GM23338 (cell line): Measurements from ENCODE around the gene PDE3B. TPM values are rescaled to one million over a fixed set of nuclear protein-coding genes. Genes with fewer than 3 reads are reported as not detected.

Source experiments
- ATAC-seq: fragments of 200-7000 bp; cut with Tn5 transposase; 3 replicates; pipeline ENCODE4 v1.9.1; 2020
- DNase-seq: peaks from one replicate; pipeline ENCODE4 v3.0.0-alpha.2; 2015; ENCODE audit warnings: low spot score
- H2AFZ ChIP-seq: fragments of 200-600 bp; sonication (generic); 2 replicates; pipeline ENCODE4 v1.8.0; 2016; ENCODE audit warnings: antibody characterized with exemption, mild to moderate bottlenecking, moderate library complexity
- H3F3A ChIP-seq: fragments of 200-600 bp; sonication (generic); replicated peaks from 2 replicates; pipeline ENCODE4 v1.8.0; 2017; ENCODE audit warnings: antibody characterized with exemption, mixed run types, low read depth
- H3K27ac ChIP-seq: fragments of 200-600 bp; sonication (generic); 2 replicates; pipeline ENCODE4 v1.6.1; 2016; ENCODE audit warnings: low read depth
- H3K27me3 ChIP-seq: fragments of 200-600 bp; sonication (generic); 2 replicates; pipeline ENCODE4 v1.8.0; 2016; ENCODE audit warnings: mild to moderate bottlenecking, mixed run types, moderate library complexity; ENCODE audit not compliant: insufficient read depth
- H3K36me3 ChIP-seq: fragments of 200-600 bp; sonication (generic); 2 replicates; pipeline ENCODE4 v1.8.0; 2016; ENCODE audit warnings: mild to moderate bottlenecking; ENCODE audit not compliant: insufficient read depth
- H3K4me1 ChIP-seq: fragments of 200-600 bp; sonication (generic); 2 replicates; pipeline ENCODE4 v1.8.0; 2016; ENCODE audit warnings: mild to moderate bottlenecking, moderate library complexity; ENCODE audit not compliant: insufficient read depth
- H3K4me2 ChIP-seq: fragments of 200-600 bp; sonication (generic); 2 replicates; pipeline ENCODE4 v1.7.1; 2017; ENCODE audit warnings: mixed run types
- H3K4me3 ChIP-seq: fragments of 200-600 bp; sonication (generic); 2 replicates; pipeline ENCODE4 v1.6.1; 2016; ENCODE audit warnings: mixed run types
- H3K79me2 ChIP-seq: fragments of 200-600 bp; sonication (generic); replicated peaks from 2 replicates; pipeline ENCODE4 v1.8.0; 2017; ENCODE audit warnings: mild to moderate bottlenecking; ENCODE audit not compliant: insufficient read depth
- H3K9me2 ChIP-seq: fragments of 200-600 bp; sonication (generic); 2 replicates; pipeline ENCODE4 v1.8.0; 2017; ENCODE audit not compliant: insufficient read depth
- H4K20me1 ChIP-seq: fragments of 200-600 bp; sonication (generic); replicated peaks from 2 replicates; pipeline ENCODE4 v1.8.0; 2017; ENCODE audit warnings: mild to moderate bottlenecking; ENCODE audit not compliant: insufficient read depth
- H3K27ac Mint-ChIP-seq: 2 replicates; pipeline ENCODE4 v1.8.0; 2020; ENCODE audit warnings: inconsistent platforms, mild to moderate bottlenecking, moderate library complexity, mixed read lengths
- H3K27me3 Mint-ChIP-seq: 3 replicates; pipeline ENCODE4 v1.8.0; 2022; ENCODE audit warnings: low read depth, mild to moderate bottlenecking, moderate library complexity, mixed read lengths, inconsistent platforms; ENCODE audit not compliant: insufficient read depth, poor library complexity
- H3K36me3 Mint-ChIP-seq: 3 replicates; pipeline ENCODE4 v1.8.0; 2021; ENCODE audit warnings: low read depth, mild to moderate bottlenecking, inconsistent platforms, moderate library complexity, mixed read lengths
- H3K4me1 Mint-ChIP-seq: 3 replicates; pipeline ENCODE4 v1.8.0; 2020; ENCODE audit warnings: mild to moderate bottlenecking, inconsistent platforms, mixed read lengths
- H3K4me3 Mint-ChIP-seq: 3 replicates; pipeline ENCODE4 v1.8.0; 2021; ENCODE audit warnings: moderate library complexity, mild to moderate bottlenecking, inconsistent platforms, mixed read lengths
- H3K9me3 Mint-ChIP-seq: 3 replicates; pipeline ENCODE4 v1.8.0; 2020; ENCODE audit warnings: moderate library complexity, mild to moderate bottlenecking, inconsistent platforms, mixed read lengths
- CREB1 ChIP-seq: fragments of 250-450 bp; sonication (Bioruptor Pico); IDR thresholded peaks from 2 replicates; pipeline ENCODE4 v1.5.0; 2020; ENCODE audit warnings: low read depth, mild to moderate bottlenecking, moderate library complexity
- EZH2 ChIP-seq: fragments of 200-600 bp; sonication (generic); IDR thresholded peaks from one replicate; pipeline ENCODE4 v1.8.0; 2017; ENCODE audit warnings: antibody characterized with exemption, mild to moderate bottlenecking, low read depth; ENCODE audit not compliant: unreplicated experiment
- EZH2phosphoT487 ChIP-seq: fragments of 200-600 bp; sonication (generic); IDR thresholded peaks from one replicate; pipeline ENCODE4 v1.8.1; 2018; ENCODE audit warnings: antibody characterized with exemption; ENCODE audit not compliant: unreplicated experiment
- JUNB ChIP-seq: IDR thresholded peaks from one replicate; pipeline ENCODE4 v1.6.1; 2016; ENCODE audit warnings: antibody characterized with exemption; ENCODE audit not compliant: unreplicated experiment
- NANOG ChIP-seq: IDR thresholded peaks from 2 replicates; pipeline ENCODE4 v1.6.1; 2016; ENCODE audit warnings: antibody characterized with exemption, borderline replicate concordance
- POLR2AphosphoS5 ChIP-seq: IDR thresholded peaks from 2 replicates; pipeline ENCODE4 v1.6.1; 2016; ENCODE audit warnings: antibody characterized with exemption, low read depth
- STAT1 ChIP-seq: IDR thresholded peaks from one replicate; pipeline ENCODE4 v1.6.1; 2016; ENCODE audit warnings: antibody characterized with exemption; ENCODE audit not compliant: unreplicated experiment
- ZNF114 ChIP-seq: fragments of 250-450 bp; sonication (Bioruptor Pico); IDR thresholded peaks from 2 replicates; pipeline ENCODE4 v1.5.0; 2020; ENCODE audit warnings: mild to moderate bottlenecking, moderate library complexity
- ZNF331 ChIP-seq: fragments of 250-450 bp; sonication (Bioruptor Pico); IDR thresholded peaks from 2 replicates; pipeline ENCODE4 v1.5.0; 2020; ENCODE audit warnings: low read depth, mild to moderate bottlenecking, moderate library complexity
- polyA plus RNA-seq: library from polyadenylated mRNA; unstranded; fragments of >200 nt; fragmentation: Nextera tagmentation; extraction: Ambion mirVana; gene quantifications from 2 replicates; pipeline ENCODE4 v1.2.1, GENCODE V29; 2016
- total RNA-seq: library from RNA; depleted of rRNA; stranded (reverse); fragments of >200 nt; shearing (Covaris generic); gene quantifications from 2 replicates; pipeline ENCODE4 v1.2.3, GENCODE V29; 2014
- TF ChIP-seq, protein P1 (sequence below): IDR thresholded peaks from 2 replicates; pipeline ENCODE4 v1.6.1; 2016; ENCODE audit warnings: antibody characterized with exemption
- TF ChIP-seq, protein P2 (sequence below): IDR thresholded peaks from one replicate; pipeline ENCODE4 v1.6.1; 2018; ENCODE audit warnings: antibody characterized with exemption; ENCODE audit not compliant: unreplicated experiment
- TF ChIP-seq, protein P3 (sequence below), 2 experiments: fragments of 200-600 bp in 1 of 2; sonication (generic) in 1 of 2; conservative IDR thresholded peaks; 2 replicates each; pipeline versions ENCODE4 v1.5.1 to v1.6.1; 2016 to 2017; ENCODE audit warnings: antibody characterized with exemption in 2 of 2, low read depth in 2 of 2, mild to moderate bottlenecking in 2 of 2, moderate library complexity in 1 of 2
- TF ChIP-seq, protein P4 (sequence below): fragments of 250-450 bp; sonication (Bioruptor Pico); IDR thresholded peaks from 2 replicates; pipeline ENCODE4 v1.5.0; 2020; ENCODE audit warnings: mild to moderate bottlenecking, moderate library complexity

The PDE3B gene
- total and polyA plus RNA-seq, 2 experiments from 2014 or later = 4.3 to 21.3 TPM

DNA sequence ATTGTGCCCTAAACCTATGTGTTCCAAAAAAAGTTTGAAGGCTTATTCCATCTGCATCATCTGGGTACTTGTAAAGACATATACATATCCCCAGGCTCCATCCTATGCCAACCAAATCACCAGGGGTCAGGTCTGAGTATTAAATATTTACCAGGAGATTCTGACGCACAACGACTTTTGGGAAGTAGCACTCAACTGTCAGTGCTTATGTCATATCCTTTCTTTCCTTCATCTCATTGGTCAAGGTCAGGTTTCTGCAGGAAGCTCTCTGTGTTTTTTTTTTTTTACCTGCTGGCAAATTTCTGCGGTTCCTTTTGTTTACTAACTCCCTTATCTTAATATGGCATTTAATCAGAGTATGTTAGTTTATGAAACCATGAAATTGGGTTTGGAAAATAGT, 270.9 kb downstream of the PDE3B start:
- Histone ChIP-seq H3K79me2 (no peaks in the 10 kb centered on the region), H3K4me3 (no peak overlapping the region), H3K4me2 (no peak overlapping the region), H3K36me3 (no peaks in the 10 kb centered on the region), H3F3A (no peaks in the 10 kb centered on the region), H3K27ac (no peak overlapping the region), H3K27me3 (no peaks in the 10 kb centered on the region), H4K20me1 (no peaks in the 10 kb centered on the region), H3K9me2 (no peaks in the 10 kb centered on the region), H3K4me1 (no peaks in the 10 kb centered on the region), H2AFZ (no peak overlapping the region)
- Mint-ChIP-seq H3K4me1 (no peaks in the 10 kb centered on the region), H3K9me3 (peaks cover 4% of the 10 kb centered on the region; the same call in 1 of the 3 replicates), H3K27ac (no peak overlapping the region), H3K27me3 (no peaks in the 10 kb centered on the region), H3K4me3 (no peak overlapping the region), H3K36me3 (peaks cover 6% of the 10 kb centered on the region; the same call in 2 of the 3 replicates)
- ATAC-seq (no peak), DNase-seq (no peak)
- TF ChIP-seq NANOG = no peak
- TF ChIP-seq, protein P1, sequence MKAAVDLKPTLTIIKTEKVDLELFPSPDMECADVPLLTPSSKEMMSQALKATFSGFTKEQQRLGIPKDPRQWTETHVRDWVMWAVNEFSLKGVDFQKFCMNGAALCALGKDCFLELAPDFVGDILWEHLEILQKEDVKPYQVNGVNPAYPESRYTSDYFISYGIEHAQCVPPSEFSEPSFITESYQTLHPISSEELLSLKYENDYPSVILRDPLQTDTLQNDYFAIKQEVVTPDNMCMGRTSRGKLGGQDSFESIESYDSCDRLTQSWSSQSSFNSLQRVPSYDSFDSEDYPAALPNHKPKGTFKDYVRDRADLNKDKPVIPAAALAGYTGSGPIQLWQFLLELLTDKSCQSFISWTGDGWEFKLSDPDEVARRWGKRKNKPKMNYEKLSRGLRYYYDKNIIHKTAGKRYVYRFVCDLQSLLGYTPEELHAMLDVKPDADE = no peak
- no peak for TF ChIP-seq JUNB
- no peak for TF ChIP-seq CREB1
- no peak for TF ChIP-seq ZNF331
- TF ChIP-seq POLR2AphosphoS5 = no peak
- no peak for TF ChIP-seq ZNF114
- no peak for TF ChIP-seq EZH2phosphoT487
- TF ChIP-seq, protein P2, sequence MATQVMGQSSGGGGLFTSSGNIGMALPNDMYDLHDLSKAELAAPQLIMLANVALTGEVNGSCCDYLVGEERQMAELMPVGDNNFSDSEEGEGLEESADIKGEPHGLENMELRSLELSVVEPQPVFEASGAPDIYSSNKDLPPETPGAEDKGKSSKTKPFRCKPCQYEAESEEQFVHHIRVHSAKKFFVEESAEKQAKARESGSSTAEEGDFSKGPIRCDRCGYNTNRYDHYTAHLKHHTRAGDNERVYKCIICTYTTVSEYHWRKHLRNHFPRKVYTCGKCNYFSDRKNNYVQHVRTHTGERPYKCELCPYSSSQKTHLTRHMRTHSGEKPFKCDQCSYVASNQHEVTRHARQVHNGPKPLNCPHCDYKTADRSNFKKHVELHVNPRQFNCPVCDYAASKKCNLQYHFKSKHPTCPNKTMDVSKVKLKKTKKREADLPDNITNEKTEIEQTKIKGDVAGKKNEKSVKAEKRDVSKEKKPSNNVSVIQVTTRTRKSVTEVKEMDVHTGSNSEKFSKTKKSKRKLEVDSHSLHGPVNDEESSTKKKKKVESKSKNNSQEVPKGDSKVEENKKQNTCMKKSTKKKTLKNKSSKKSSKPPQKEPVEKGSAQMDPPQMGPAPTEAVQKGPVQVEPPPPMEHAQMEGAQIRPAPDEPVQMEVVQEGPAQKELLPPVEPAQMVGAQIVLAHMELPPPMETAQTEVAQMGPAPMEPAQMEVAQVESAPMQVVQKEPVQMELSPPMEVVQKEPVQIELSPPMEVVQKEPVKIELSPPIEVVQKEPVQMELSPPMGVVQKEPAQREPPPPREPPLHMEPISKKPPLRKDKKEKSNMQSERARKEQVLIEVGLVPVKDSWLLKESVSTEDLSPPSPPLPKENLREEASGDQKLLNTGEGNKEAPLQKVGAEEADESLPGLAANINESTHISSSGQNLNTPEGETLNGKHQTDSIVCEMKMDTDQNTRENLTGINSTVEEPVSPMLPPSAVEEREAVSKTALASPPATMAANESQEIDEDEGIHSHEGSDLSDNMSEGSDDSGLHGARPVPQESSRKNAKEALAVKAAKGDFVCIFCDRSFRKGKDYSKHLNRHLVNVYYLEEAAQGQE = no peak
- TF ChIP-seq, protein P3, sequence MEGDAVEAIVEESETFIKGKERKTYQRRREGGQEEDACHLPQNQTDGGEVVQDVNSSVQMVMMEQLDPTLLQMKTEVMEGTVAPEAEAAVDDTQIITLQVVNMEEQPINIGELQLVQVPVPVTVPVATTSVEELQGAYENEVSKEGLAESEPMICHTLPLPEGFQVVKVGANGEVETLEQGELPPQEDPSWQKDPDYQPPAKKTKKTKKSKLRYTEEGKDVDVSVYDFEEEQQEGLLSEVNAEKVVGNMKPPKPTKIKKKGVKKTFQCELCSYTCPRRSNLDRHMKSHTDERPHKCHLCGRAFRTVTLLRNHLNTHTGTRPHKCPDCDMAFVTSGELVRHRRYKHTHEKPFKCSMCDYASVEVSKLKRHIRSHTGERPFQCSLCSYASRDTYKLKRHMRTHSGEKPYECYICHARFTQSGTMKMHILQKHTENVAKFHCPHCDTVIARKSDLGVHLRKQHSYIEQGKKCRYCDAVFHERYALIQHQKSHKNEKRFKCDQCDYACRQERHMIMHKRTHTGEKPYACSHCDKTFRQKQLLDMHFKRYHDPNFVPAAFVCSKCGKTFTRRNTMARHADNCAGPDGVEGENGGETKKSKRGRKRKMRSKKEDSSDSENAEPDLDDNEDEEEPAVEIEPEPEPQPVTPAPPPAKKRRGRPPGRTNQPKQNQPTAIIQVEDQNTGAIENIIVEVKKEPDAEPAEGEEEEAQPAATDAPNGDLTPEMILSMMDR (conservative IDR thresholded peaks at IDR 0.05; ENCODE audit: low read depth in 2 of 2) = no peak
- TF ChIP-seq EZH2 = no peak
- no peak for TF ChIP-seq STAT1
- TF ChIP-seq, protein P4, sequence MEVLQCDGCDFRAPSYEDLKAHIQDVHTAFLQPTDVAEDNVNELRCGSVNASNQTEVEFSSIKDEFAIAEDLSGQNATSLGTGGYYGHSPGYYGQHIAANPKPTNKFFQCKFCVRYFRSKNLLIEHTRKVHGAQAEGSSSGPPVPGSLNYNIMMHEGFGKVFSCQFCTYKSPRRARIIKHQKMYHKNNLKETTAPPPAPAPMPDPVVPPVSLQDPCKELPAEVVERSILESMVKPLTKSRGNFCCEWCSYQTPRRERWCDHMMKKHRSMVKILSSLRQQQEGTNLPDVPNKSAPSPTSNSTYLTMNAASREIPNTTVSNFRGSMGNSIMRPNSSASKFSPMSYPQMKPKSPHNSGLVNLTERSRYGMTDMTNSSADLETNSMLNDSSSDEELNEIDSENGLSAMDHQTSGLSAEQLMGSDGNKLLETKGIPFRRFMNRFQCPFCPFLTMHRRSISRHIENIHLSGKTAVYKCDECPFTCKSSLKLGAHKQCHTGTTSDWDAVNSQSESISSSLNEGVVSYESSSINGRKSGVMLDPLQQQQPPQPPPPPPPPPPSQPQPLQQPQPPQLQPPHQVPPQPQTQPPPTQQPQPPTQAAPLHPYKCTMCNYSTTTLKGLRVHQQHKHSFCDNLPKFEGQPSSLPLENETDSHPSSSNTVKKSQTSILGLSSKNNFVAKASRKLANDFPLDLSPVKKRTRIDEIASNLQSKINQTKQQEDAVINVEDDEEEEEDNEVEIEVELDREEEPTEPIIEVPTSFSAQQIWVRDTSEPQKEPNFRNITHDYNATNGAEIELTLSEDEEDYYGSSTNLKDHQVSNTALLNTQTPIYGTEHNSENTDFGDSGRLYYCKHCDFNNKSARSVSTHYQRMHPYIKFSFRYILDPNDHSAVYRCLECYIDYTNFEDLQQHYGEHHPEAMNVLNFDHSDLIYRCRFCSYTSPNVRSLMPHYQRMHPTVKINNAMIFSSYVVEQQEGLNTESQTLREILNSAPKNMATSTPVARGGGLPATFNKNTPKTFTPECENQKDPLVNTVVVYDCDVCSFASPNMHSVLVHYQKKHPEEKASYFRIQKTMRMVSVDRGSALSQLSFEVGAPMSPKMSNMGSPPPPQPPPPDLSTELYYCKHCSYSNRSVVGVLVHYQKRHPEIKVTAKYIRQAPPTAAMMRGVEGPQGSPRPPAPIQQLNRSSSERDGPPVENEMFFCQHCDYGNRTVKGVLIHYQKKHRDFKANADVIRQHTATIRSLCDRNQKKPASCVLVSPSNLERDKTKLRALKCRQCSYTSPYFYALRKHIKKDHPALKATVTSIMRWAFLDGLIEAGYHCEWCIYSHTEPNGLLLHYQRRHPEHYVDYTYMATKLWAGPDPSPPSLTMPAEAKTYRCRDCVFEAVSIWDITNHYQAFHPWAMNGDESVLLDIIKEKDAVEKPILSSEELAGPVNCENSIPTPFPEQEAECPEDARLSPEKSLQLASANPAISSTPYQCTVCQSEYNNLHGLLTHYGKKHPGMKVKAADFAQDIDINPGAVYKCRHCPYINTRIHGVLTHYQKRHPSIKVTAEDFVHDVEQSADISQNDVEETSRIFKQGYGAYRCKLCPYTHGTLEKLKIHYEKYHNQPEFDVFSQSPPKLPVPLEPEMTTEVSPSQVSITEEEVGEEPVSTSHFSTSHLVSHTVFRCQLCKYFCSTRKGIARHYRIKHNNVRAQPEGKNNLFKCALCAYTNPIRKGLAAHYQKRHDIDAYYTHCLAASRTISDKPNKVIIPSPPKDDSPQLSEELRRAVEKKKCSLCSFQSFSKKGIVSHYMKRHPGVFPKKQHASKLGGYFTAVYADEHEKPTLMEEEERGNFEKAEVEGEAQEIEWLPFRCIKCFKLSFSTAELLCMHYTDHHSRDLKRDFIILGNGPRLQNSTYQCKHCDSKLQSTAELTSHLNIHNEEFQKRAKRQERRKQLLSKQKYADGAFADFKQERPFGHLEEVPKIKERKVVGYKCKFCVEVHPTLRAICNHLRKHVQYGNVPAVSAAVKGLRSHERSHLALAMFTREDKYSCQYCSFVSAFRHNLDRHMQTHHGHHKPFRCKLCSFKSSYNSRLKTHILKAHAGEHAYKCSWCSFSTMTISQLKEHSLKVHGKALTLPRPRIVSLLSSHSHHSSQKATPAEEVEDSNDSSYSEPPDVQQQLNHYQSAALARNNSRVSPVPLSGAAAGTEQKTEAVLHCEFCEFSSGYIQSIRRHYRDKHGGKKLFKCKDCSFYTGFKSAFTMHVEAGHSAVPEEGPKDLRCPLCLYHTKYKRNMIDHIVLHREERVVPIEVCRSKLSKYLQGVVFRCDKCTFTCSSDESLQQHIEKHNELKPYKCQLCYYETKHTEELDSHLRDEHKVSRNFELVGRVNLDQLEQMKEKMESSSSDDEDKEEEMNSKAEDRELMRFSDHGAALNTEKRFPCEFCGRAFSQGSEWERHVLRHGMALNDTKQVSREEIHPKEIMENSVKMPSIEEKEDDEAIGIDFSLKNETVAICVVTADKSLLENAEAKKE (CRISPR knock-in tag) = no peak
